Measurements from ENCODE around the gene HMX1.

Gene HMX1

GRCh38 chr4:8838961-8839431, 32.6 kb downstream of the HMX1 start:
- no peak for FAIRE-seq

DNA sequence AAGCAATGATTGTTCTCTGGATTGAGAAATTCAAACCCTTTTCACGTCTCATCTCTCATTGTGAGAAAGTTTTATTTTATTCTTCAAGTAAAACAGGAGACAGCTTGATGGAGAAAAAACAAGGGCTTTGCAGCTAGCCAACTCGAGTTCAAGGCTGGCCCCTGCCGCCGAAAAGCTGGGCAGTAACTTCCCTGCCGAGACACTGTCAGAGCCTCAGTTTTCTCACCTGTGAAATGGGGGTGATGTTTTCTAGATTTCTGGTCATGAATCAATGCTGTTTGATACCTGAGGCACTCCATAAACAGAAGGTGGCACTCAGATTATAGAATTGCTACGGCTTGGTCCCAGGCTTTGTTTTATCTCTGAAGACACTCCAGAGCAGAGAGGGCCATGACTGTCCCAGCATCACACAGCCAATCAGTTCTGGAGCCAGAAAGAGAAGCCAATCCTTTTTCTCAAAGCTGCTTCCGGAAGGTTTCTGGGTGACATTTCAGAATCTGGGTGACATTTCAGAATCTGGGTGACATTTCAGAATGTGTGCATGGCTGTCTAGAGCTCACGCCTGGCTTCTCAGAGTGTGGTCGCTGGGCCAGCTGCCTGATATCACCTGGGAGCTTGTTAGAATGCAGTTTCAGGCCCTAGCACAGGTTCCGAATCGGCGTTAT, 33.2 kb downstream of the HMX1 start:
- no peak for FAIRE-seq

DNA sequence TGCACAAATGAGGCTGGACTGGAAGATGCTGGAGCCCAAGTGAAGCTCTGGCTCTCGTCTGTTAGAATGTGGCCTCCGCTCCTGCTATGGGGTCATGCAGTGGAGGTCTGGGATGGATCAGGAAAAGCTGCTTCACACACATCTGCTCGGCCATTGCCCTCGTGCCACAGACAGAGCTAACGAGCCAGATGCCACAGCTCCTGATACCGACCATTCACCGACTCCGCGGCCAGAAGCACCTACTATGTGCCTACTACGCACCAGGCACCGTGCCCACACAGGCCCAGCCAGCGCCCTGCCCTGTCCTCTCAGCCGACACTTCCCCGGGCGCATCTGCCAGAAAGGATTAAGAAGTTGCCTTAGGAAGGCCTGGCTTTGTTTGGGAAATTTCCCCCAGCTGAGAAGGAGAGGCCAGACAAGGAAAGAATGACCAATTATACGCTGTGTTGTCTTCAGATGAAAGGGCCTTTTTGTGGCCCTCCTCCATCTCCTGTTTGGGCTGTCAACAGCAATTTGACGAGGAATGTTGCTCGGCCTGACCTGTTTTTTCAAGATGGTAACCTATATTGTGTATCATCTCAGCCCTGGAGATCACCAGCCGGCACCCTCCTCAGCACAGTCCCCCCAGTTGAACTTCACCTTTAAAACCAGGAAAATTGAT, 34.3 kb downstream of the HMX1 start:
- no peak for FAIRE-seq

GRCh38 chr4:8836664-8837171, 34.9 kb downstream of the HMX1 start:
- no peak for FAIRE-seq

- FAIRE-seq: no peak
These were observed 35.9 kb downstream of the HMX1 start for GRCh38 chr4:8835521-8836365.

GRCh38 chr4:8834681-8835220, 36.9 kb downstream of the HMX1 start:
- FAIRE-seq: no peak

DNA sequence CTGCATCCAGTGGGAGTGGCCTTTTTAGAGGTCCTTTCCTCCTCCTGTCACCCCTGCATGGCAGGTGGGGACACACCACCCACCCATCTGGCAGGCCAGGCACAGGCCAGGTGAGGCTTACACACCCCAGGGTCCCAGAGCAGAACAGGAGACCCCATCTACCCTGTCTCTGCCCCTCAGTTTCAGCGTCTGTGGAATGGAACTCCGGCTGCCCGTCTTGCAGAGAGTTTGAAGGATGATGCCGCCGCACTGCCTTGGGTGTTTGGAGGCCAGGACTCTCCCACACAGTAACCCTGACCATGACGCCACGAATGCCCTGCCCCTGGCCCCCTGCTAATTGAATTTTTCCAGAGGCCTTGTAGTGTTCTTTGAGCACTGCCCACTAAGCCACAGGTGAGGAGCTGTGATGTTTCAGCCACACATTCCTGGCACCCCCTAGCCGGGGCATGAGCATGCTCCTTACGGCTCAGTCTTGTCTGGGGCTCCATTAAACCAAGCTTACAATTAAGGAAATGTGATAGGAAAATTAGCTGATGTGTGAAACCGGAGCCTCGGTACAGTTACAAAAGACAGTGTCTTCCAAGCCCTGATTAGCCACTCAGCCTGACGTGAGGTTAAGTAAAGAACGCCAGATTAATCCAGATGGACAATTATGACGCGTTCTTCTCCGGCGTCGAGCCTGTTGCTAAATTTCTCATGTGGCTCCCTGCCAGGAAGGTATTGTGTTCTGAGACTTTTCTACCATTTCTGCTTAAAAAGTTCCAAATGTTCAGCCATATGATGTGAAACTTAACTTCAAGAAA, 39.3 kb downstream of the HMX1 start:
- no peak for FAIRE-seq

DNA sequence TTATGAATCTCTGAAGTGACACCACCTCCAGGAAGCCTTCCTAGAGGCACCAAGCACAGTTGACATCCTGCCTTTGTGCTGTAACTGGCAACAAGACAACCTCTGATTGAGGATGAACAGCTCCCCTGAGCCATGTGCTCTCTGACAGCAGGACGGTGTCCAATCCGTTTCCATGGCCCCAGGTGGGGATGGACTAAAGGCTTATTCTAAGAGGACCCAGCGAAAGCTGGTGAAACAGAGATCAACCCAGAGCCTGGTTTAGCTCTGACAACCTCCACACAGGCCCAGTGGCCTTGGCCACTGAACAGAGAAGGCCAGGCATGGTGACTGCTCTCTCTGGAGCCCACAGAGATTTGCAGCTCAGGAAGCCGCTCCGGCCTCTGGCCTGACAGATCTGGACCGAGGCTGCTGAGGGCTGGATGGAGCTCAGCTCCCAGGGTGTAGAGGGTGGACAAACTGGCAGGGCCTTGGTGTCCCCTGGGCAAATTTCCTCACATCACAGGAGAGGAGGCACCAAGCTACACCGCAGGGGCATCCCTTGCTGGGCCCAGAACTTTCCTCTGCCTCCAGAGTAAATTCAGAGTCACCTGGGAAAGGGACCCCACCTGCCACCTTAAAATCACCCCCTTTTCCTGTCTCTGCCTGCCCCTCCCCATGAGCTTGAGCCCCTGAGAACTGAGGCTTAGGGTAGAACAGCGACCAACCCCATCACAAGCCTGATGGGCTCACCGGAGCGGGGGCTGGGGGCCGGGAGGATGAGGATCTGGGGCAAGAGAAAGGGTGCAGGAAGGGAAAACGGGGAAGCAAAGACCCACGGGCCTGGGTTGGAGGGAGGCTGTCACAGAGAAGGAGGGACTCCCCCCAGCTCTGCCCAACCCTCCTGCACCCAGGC, 40.2 kb downstream of the HMX1 start:
- FAIRE-seq: no peak

DNA sequence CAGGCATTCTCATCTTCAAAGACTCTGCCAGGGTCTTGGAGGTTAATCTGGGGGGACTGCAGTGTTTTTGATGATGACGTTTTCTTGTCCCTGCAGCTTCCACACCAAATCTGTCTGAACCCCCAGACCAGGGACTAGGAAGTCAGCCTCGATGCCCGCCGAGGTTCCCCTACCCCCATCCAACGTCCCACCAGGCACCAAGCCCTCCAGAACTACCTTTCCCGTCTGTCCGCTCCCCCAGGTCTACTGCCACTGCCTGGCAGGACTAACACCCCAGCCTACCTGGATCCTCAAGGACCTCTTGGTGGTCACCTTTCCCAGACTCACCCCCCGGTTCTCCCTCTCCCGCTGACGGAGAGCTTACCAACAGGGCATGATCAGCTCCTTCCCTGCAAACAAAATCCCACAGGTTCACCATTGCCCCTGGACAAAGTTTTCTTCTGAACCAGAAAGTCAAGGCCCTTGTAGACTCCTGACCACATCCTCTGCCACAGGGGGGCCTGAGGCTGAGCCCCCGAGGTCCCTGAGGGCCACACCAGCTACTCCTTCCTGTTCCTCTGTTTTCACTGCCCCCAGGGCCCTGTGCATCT, 40.9 kb downstream of the HMX1 start:
- FAIRE-seq: no peak

- no peak for FAIRE-seq
These were observed 41.6 kb downstream of the HMX1 start for GRCh38 chr4:8830056-8830455.

DNA sequence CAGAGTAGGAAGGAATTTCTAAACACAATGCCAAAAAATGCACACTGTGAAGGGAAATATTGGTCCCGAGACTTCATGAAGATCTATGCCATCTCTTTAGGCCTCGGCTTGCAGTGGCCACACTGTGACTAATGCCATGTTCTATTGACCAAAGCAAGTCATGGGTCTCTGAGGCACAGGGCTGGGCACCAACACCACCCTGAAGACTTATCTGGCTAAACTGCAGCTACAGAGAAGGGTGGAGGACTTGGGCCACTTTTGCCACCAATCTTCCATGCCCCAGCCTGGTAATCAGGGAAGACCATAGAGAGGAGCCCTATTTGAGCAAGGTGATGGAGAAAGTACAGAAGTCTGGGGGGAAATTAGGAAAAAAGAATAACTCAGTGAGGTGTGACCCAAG, 42.1 kb downstream of the HMX1 start:
- no peak for FAIRE-seq

- no peak for FAIRE-seq
These were observed 42.8 kb downstream of the HMX1 start for GRCh38 chr4:8828869-8829268.

DNA sequence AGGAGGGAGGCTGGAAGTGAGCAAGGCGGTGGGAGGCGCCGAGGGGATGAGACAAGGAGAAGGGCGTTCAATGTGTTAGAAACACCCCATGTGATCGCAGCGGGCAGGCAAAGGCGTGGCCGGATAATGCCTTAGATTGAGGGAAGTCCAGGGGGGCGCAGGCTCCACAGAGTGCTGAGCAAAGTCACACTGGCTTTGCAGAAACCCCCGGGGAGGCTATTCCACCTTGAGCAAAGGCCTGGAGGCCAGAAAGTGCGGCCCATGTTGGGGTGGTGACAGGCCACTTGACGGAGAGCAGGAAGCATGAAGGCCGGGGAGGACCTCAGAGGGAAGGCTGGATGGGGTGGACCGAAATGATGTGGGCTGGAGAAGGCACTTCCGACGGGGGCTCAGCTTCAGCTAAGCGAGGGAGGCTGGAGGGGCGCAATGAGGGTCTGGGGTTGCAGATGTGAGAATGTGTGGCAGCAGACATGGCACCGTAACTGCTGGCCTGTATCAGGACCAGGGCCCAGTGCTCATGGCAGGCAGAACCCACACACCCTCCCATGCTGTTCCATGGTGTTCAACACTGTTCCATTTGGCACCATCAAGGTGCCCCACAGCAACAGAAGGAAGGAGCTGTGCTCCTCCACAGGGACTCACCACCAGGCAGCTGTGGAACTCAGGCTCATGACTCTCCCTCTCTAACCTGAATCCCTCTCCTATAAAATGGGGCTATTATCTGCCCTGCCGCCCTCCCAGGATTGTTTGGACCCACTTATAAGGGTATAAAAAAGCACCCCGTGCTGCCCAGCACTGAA, 50.3 kb downstream of the HMX1 start:
- no peak for FAIRE-seq

- FAIRE-seq: no peak
These were observed 51.2 kb downstream of the HMX1 start for GRCh38 chr4:8820178-8821102.

- FAIRE-seq: no peak
These were observed 52.0 kb downstream of the HMX1 start for GRCh38 chr4:8819473-8820177.

DNA sequence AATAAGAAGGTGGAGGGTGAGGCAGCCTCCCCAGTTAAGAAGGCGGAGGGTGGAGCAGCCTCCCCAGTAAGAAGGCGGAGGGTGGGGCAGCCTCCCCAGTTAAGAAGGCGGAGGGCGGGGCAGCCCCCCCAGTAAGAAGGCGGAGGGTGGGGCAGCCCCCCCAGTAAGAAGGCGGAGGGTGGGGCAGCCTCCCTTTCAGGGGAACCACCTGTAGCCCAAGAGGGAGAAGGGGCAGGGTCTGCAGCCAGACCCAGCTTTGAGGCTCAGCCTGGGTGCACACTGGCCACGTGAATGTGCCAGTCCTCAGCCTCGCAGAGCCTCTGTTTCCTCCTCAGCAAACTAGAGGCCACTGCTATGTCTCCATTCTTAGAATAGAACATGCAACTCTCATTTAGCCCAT, 52.6 kb downstream of the HMX1 start:
- FAIRE-seq: no peak

DNA sequence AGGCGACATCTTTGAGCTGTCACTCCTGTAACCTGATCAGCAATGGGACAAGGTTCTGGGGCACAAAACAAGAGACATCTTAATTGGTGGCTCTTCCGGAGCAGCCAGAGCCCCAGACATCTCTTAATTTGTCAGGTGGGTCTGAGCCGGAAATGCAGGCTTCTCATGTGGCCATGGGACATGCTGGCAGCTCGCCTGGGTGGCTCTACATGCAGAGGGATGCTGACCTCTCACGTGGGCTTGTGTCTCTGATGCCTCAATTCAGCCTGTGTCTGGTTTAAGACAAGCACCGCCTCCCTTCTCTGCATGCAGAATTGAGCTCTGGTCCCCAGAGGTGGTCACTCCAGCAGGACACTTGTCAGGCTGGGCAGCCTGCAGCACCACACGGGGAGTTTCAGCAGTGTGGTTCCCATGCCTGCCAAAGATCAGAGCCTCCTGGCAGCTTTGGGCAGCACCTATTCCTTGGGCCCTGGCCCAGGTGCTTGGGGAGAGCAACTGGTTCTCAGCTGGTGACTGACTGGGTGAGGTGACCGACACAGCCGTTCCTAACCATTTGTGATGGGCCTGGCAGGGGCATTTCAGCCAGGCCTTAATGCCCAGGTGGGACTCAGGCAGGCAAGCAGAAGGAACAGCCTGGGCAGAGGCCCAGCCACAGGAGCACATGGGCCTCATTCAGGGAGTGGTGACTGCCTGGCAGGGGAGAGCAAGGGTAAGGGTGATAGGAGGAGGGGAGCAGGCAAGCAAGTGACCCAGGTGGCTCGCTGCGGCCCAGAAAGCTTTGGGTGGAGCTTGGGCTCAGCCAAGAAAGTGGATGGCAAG, 53.4 kb downstream of the HMX1 start:
- no peak for FAIRE-seq

DNA sequence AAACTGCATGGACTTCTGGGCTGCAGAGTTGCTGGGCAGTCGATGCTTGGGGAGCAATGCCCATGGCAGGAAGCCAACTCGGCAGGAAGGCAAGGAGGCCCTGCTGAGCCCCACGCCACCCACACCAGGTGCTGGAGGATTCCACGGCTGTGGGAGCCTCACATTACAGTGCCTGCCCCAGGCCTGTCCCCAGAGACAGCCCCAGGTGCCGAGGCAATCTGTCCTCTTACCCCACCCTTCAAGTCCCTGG, 53.9 kb downstream of the HMX1 start:
- no peak for FAIRE-seq

Data from islet of Langerhans (tissue), 1 donor.